Measurements from ENCODE around the gene MED9.

The MED9 gene

DNA sequence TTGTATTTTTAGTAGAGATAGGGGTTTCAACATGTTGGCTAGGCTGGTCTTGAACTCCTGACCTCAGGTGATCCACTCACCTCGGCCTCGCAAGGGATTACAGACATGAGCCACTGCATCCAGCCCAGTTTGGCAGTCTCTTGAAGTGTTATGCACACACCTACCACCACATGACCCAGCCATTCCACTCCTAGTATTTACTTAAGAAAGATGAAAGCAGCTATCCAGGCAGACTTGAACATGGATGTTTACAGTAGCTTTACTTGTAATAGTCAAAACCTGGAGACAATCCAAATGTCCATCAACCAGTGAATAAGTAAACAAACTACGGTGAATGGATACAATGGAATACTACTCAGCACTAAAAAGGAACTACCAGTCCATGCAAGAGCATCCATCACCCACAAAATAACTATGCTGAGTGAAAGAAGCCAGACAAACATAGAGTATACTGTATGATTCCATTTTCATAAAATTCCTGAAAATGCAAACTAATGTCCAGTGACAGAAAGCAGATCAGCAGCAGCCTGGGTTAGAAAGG lies 57.2 kb downstream of the MED9 start:
- no peak for DNase-seq (ENCODE audit: low read depth in 2 of 2, low spot score in 1 of 2)

DNA sequence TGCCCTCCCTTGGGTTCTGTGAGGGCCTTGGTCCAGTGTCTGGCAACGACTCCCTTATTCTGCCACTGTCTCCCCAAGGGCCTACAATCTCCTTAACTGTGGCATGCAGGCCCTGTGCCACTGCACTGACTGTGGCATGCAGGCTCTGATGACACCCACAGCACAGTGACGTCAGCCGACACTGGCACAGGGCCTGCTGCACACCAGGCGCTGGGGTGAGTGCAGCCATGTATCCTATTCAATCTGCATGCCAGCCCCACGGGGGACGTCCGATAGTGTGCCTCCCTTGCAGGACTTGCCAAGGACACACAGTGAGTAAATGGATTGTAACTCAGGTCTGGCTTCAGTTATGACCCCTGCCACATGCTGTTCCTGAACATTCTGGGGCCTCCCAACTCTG lies 59.2 kb downstream of the MED9 start:
- no peak for DNase-seq (ENCODE audit: low read depth in 2 of 2, low spot score in 1 of 2)

GRCh38 chr17:17536702-17537101 lies 59.9 kb downstream of the MED9 start:
- DNase-seq (ENCODE audit: low read depth in 2 of 2, low spot score in 1 of 2), result no peak

DNA sequence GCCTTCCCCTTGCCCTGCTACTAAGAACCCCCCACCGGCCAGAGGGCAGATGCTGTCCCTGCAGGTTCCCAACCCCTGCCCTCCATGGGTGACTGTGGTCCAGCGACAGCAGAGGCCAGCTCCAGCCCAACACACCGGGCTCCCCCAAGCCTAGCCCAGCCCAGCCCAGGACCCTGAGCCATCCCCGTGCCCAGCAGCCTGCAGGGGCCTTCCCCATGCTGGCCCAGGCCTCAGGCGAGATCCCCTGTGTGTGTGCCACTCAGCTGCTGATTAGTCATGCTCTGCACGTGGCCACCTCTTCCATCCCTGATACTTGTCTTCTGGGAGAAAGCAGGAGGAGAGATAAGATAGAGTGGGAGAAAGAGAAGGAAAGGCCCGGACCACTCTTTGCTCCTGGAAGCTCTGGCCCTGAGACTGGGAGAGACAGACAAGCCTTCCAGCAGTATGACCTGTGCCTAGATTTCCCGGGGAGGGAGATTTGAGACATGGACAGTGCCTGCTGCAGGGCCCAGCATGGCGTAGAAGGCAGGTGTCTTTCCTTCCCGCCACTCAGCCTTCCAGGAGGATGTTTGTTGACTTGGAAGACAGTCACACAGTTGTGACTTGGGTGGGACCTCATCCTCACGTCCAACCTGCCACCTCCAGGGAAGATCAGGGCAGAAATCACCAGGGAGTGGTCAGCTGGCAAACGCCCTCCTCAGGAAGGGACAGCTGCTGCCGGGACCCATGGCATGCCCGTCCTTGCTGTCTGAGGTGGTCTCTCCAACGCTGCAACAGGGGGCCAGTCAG lies 60.7 kb downstream of the MED9 start:
- DNase-seq (ENCODE audit: low read depth in 2 of 2, low spot score in 1 of 2), result no peak

- DNase-seq (ENCODE audit: low read depth in 2 of 2, low spot score in 1 of 2), result no peak
These were observed 61.9 kb downstream of the MED9 start for GRCh38 chr17:17538417-17539391.

GRCh38 chr17:17539591-17539990 lies 62.8 kb downstream of the MED9 start:
- no peak for DNase-seq (ENCODE audit: low read depth in 2 of 2, low spot score in 1 of 2)

- no peak for DNase-seq (ENCODE audit: low read depth in 2 of 2, low spot score in 1 of 2)
These were observed 63.6 kb downstream of the MED9 start for GRCh38 chr17:17540278-17540906.

DNA sequence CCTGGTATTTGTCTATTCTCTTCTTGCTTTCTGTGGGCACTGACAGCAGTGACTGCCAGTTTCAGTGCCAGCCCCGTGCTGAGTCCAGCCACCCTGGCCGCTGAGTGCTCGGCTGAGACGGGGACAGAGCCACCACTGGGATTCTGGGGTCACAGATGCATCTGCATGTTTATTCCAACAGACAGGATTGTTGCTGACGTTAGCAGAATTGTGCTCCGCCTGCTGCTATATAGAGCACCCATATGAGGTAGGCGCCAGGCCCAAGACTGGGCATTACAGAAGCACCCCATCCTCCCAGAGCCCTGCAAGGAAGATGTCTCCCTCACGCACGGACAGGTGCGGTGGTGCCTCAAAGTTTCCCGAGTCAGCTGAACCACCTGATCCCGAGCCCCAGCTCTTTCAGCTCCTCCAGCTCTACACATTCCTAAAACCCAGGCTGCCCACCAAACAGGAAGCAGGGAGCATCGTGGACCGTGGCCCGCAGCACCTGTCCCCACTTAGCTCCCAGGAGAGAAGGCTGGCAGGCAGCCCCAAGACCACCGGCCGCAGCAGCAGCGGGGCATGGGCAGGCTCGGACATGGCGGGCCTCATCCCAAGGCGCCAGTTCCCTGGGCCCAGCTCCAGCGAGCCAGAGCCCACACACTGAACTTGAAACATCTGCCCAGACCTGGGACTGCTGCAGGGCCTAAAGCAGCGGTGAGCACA lies 64.3 kb downstream of the MED9 start:
- no peak for DNase-seq (ENCODE audit: low read depth in 2 of 2, low spot score in 1 of 2)

DNA sequence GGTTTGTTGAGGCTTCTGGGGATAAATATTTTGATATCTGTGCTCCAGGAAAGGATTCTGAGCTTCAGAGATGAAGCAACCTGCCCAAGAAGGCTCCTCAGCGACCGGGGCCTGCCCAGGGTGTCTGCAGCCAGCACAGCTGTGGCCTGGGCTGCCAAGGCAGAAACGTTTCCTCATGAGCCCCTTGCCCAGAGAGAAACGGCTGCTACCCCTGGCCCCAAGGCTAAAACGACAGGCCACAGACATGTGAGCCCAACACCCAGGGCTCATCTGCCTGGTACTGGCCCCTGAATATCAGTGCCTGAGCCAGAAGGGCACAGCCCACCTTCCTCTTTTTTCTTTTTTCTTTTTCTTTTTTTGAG lies 64.8 kb downstream of the MED9 start:
- no peak for DNase-seq (ENCODE audit: low read depth in 2 of 2, low spot score in 1 of 2)

Data from stimulated activated CD8-positive, alpha-beta memory T cell treated with anti-CD3 and anti-CD28 coated beads, Interleukin-4, amount 100 ng/mL, for 4 hours (primary cell).